ENCODE data around the gene RANGAP1. TPM values are rescaled to one million over a fixed set of nuclear protein-coding genes. Genes with fewer than 3 reads are reported as not detected.
A peak's percentile ranks its signal among the peaks of the same experiment; 100 is the strongest.

Gene RANGAP1
- polyA plus RNA-seq, 4 donors = 45.3 to 57.5 (median 50.0) TPM

- peak; percentile 88 to 92 (median 90) for DNase-seq (ENCODE audit: low read depth in 4 of 4, low spot score in 3 of 4)
Measured at GRCh38 chr22:41204992-41205900, 80.7 kb downstream of the RANGAP1 start, which contains the start of gene L3MBTL2. Gene L3MBTL2 (plus strand): TSS chr22:41205312. CDS start chr22:41205363, 51 bp downstream.

GRCh38 chr22:41204066-41204465 lies 81.9 kb downstream of the RANGAP1 start:
- DNase-seq (ENCODE audit: low read depth in 4 of 4, low spot score in 3 of 4) = no peak

GRCh38 chr22:41203118-41203517 lies 82.9 kb downstream of the RANGAP1 start:
- no peak for DNase-seq (ENCODE audit: low read depth in 4 of 4, low spot score in 3 of 4)

- DNase-seq (ENCODE audit: low read depth in 4 of 4, low spot score in 3 of 4) = no peak
Measured at GRCh38 chr22:41201141-41201540, 84.8 kb downstream of the RANGAP1 start.

GRCh38 chr22:41198027-41198580 lies 87.9 kb downstream of the RANGAP1 start:
- DNase-seq (ENCODE audit: low read depth in 4 of 4, low spot score in 3 of 4) = no peak

GRCh38 chr22:41197038-41197972 lies 88.7 kb downstream of the RANGAP1 start:
- DNase-seq (ENCODE audit: low read depth in 4 of 4, low spot score in 3 of 4) = peak in 3 of 4 donors; percentile 56 to 75 (median 57)

Other genes starting within 250 kb of the RANGAP1 start
- 10 to 100 TPM; 54.5 to 68.9 (median 60.5) TPM for gene EP300, start 193.6 kb downstream of the RANGAP1 start, polyA plus RNA-seq (ENCODE audit: insufficient read length in 4 of 4)
- gene L3MBTL2, start 80.9 kb downstream of the RANGAP1 start, polyA plus RNA-seq (ENCODE audit: insufficient read length in 4 of 4) = 10 to 100 TPM; 23.8 to 26.3 (median 26.0) TPM
- 1 to 10 TPM; 2.8 to 4.3 (median 3.3) TPM for gene CHADL, start 45.3 kb downstream of the RANGAP1 start, polyA plus RNA-seq (ENCODE audit: insufficient read length in 4 of 4)
- 10 to 100 TPM; 80.3 to 95.3 (median 85.7) TPM for gene ZC3H7B, start 15.3 kb upstream of the RANGAP1 start, polyA plus RNA-seq (ENCODE audit: insufficient read length in 4 of 4)
- 10 to 100 TPM; 17.4 to 18.5 (median 18.3) TPM for gene TEF, start 95.8 kb upstream of the RANGAP1 start, polyA plus RNA-seq (ENCODE audit: insufficient read length in 4 of 4)
- gene TOB2, start 160.6 kb upstream of the RANGAP1 start, polyA plus RNA-seq (ENCODE audit: insufficient read length in 4 of 4) = 10 to 100 TPM; 52.3 to 59.4 (median 55.7) TPM
- 10 to 100 TPM; 55.8 to 68.1 (median 58.1) TPM for gene PHF5A, start 182.5 kb upstream of the RANGAP1 start, polyA plus RNA-seq (ENCODE audit: insufficient read length in 4 of 4)
- gene ACO2, start 182.9 kb upstream of the RANGAP1 start, polyA plus RNA-seq (ENCODE audit: insufficient read length in 4 of 4) = 100 to 1,000 TPM; 131 to 150 (median 142) TPM

All from right renal pelvis (tissue), 4 donors.